Activated CD4-positive, alpha-beta T cell treated with anti-CD3 and anti-CD28 coated beads, Interleukin-2, Interleukin-4, amounts not matched to agents 100 ng/mL and 50 ng/mL, durations not matched to agents 16 hours and 8 hours (primary cell): Measurements from ENCODE around the gene NFATC1.

Experiments
- DNase-seq: peaks from one replicate; pipeline ENCODE4 v3.0.0-alpha.2; 2020; ENCODE audit warnings: low spot score

NFATC1 gene

GRCh38 chr18:79537758-79538157 is 142.0 kb downstream of the NFATC1 start:
- no peak for DNase-seq

DNA sequence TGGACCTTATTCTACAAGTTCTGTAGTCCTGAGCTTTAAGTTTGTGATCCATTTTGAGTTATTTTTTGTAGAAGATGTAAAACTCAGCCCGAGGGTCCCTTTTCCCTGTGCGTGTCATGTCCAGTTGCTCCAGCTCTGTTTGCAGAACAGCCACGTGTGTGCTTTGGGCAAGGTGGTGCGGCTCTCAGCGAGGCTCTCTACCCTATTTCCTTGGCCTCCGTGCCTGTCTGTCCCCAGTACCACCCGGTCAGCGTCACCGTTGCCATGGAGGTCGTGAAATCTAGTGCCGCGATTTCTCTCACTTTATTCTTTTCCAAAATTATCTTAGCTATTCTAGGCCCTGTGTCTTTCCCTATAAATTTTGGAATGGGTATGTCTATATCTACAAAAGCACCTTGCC is 142.9 kb downstream of the NFATC1 start:
- DNase-seq, result no peak

- no peak for DNase-seq
Measured at GRCh38 chr18:79540161-79540903, 144.6 kb downstream of the NFATC1 start.

- no peak for DNase-seq
Measured at GRCh38 chr18:79540904-79541282, 145.2 kb downstream of the NFATC1 start.

GRCh38 chr18:79542213-79542612 is 146.5 kb downstream of the NFATC1 start:
- DNase-seq, result no peak

DNA sequence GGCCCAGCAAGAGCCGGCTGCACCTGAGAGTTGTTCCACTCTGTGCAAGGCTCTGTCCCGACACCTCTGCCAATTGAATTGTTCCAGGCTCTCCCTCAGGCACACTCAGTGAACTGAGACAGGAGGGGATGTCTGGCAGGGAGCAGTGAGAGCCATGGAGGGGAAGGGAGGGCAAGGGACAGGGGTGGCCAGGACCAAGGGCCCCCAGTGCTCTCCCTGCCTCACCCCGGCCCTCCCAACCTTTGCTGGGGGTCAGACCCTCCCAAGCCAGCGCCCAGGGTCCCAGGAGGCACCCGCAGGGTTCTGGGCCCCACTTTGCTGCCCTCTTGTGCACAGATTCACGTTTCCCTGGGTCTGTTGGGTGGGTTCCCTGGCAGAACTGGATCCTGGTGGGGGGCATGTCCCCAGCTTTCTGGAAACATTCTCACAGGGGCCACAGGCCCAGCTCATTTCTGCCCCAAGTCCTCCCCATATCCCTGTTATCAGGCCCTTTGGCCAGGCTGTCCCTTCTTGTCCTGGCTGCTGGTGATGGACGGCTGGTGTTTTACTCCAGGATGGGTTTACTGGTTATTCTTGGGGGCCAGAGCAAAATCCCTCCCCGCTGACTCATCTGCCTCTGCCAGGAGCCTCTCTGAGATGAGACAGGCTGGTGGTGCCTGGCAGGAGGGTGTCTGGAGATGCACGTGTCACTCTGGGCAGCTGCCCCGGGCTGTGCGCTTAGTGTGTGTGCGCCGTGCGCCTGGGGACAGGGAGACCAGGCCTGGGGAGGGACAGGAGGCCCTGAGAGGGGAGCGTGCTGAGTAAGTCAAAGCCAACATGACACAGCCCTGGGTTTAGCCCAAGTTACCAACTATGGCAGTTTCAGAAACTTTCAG is 147.4 kb downstream of the NFATC1 start:
- no peak for DNase-seq

GRCh38 chr18:79543861-79544385 is 148.2 kb downstream of the NFATC1 start:
- DNase-seq, result no peak

DNA sequence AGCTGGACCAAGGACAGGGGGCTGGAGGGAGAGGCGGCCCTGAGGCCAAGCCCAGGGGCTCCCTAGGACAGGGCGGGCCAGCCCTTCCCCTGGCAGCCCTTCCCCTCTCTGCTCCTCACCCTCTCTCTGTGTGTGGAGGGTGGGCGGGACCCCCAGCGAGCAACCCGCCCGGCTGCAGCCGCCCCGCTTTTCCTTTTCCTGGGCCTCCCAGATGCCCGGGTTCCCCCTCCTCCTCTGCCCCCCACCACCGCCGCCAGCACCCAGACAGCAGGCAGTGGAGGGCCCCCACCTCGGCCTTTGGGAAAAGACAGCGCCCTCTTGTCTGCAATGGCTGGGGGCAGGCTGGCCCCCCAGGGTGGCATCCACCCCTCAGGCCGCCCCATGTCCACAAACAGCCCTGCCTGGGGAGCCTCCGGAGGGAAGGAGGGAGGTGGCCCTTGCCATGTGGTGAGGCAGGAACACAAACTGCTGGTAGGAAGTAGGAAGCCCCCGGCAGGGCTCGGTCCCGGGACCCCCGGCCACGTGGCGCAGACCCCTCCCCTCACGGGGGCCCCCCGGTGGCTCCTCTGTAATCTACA is 148.7 kb downstream of the NFATC1 start:
- no peak for DNase-seq

DNA sequence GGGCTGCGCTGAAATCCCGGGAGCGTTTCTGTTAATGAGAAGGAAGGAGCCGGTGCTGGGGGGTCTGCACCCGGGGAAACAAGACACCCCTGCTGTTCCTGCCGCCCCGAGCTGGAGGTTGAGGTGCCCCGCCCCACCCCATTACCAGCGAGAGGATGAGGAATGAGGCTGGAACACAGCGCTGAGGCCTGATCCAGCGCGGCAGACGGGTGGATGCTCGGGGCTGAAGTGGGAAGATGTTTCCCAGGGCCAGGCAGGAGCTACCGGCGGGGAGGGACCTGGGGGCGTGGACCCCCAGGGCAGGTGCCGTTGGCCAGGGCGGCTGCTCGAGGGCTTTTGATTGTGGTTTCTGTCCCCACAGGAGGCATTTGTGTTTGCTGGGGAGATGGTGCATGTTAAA is 149.5 kb downstream of the NFATC1 start:
- no peak for DNase-seq

DNA sequence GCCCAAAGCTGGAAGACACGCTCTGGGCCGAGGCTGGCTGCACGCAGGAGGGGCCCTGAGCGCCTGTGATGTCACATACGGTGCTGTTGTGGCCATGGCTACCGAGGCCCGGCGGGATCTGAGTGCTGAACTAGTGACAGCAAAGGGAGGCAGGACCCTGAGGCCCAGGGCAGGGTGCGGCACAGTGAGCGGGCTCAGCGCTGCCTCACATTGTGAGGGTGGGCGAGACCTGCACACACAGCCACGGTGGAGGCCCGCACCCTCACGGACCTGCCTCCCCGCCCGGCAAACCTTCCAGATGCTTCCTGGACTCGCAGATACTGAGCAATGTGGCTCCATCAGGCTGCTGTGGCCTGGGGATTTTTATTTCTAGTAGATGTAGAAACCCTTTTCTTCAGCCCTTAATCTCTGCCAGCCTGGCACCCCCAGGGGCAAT is 150.0 kb downstream of the NFATC1 start:
- DNase-seq, result no peak

- DNase-seq, result no peak
Measured at GRCh38 chr18:79546781-79547272, 151.1 kb downstream of the NFATC1 start.

DNA sequence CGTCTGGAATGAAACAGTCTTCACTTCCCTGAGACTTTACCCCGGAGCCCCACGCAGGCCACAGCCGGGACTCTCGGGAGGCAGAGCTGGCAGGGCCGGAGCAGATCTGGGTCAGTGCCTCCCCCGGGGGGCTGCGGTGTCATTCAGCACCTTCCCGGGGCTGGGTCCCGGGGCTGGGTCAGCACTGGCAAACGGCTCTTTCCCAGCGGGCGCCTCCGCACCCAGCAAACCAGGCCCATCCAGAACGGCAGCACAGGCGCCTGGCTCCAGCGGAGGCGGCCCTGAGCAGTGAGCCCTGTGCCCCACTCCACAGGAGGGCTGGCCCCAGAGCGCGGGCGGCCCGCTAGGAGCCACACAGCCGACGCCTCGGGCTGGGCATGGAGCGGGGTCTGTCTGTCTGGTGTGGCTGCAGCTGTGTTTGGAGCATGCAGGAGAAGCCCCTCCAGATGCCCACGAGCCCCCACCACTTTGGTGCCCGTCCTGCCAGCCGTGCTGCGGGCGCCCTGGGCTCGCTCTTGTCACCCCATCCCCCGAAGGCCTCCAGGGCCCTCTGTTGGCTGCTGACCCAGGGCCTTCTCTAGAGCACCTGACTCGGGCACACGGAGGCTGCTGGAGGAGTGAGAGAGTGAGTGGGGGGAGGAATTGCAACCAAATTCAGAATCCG is 151.8 kb downstream of the NFATC1 start:
- no peak for DNase-seq

GRCh38 chr18:79548077-79548450 is 152.3 kb downstream of the NFATC1 start:
- DNase-seq, result no peak

- DNase-seq, result no peak
Measured at GRCh38 chr18:79548621-79548985, 152.9 kb downstream of the NFATC1 start.

GRCh38 chr18:79548986-79549637 is 153.4 kb downstream of the NFATC1 start:
- DNase-seq, result no peak

GRCh38 chr18:79549638-79550000 is 153.9 kb downstream of the NFATC1 start:
- no peak for DNase-seq

GRCh38 chr18:79552140-79552631 is 156.5 kb downstream of the NFATC1 start:
- no peak for DNase-seq

DNA sequence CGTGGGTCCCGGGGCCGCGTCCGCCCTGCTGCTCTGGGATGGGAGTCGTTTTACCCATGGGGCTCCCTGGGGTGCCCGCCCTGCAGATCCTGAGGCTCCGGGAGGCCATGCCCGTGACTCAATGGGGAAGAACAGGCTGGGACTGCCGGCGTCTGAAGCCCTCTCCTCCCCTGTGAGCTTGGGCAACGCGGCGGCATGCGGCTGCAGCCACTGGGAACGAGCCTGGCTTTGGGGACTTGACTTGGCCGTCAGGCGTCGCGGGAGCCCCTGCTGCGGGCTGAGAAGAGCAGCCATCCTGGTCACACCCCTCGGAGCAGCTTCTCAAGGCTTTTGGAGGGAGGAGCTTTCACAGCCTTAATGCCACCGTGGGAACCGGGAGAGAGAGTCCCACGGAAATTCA is 157.0 kb downstream of the NFATC1 start:
- no peak for DNase-seq

- DNase-seq, result no peak
Measured at GRCh38 chr18:79553154-79553553, 157.4 kb downstream of the NFATC1 start.

DNA sequence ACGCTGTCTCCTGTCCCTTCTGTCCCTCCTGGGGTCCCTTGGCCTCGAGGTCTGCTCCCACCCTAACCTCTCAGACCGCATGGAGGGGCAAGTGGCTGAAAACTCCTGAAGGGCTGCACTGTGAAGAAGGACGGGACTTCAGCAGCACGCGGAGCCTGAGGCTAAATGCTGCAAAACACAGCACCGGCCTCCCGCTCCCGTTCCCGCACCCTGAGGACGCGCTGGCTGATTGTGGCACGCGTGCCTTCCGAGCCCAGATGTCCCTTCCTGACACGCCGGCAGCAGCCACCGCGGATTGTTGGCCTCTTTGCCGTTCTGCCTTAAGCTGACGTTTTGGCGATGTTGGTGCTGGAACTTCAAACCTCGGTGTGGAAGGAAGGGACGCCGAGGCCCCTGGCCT is 158.0 kb downstream of the NFATC1 start:
- no peak for DNase-seq

- DNase-seq, result no peak
Measured at GRCh38 chr18:79554321-79554720, 158.6 kb downstream of the NFATC1 start.
